Erythroblast (primary cell): ENCODE measurements around the gene PTGES3.

ENCODE experiments used
- GATA1 ChIP-seq: IDR thresholded peaks from 2 replicates; pipeline ENCODE4 v1.6.1; 2011; ENCODE audit warnings: low read depth, mild to moderate bottlenecking, control low read depth, low read length, moderate library complexity
- POLR2A ChIP-seq: IDR thresholded peaks from 2 replicates; pipeline ENCODE4 v1.6.1; 2011; ENCODE audit warnings: mild to moderate bottlenecking, low read length

DNA sequence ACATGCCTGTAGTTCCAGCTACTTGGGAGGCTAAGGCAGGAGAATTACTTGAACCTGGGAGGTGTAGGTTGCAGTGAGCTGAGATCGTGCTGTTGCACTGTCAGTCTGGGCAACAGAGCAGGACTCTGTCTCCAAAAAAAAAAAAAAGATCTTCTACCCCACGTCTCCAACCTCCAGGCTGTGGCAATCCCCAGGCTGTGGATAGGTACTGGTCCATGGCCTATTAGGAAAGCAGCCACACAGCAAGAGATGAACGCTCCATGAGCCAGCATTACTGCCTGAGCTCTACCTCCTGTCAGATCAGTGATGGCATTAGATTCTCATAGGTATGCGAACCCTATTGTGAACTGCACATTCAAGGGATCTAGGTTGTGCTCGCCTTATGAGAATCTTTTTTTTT is 6.1 kb upstream of the PTGES3 start:
- TF ChIP-seq POLR2A (no peak), GATA1 (no peak)
